HepG2 (cell line): ENCODE results near the gene CADPS. TPM values are rescaled to one million over a fixed set of nuclear protein-coding genes. Genes with fewer than 3 reads are reported as not detected.

Source experiments
- ATAC-seq: fragments of 200-7000 bp; cut with Tn5 transposase; 3 replicates; pipeline ENCODE4 v1.9.1; 2020; ENCODE audit warnings: mild to moderate bottlenecking, moderate library complexity
- BruUV-seq: library from RNA; stranded (reverse); fragments of 400-500 nt; replicated peaks from 2 replicates; lab custom pipeline; 2021; lab: Mats Ljungman, UMichigan
- CTCF ChIA-PET: fragments of 300-600 bp; formaldehyde crosslinking; extraction: SDS; loops from one replicate; lab custom pipeline; 2021; ENCODE audit warnings: low total read pairs, inconsistent platforms, low intra/inter-chr PET ratio; lab: Yijun Ruan, JAX
- POLR2A ChIA-PET: fragments of 350-600 bp; sonication (Branson Sonifier 250); formaldehyde crosslinking; loops from one replicate; lab custom pipeline; 2020; ENCODE audit warnings: antibody characterized with exemption, inconsistent platforms; lab: Yijun Ruan, JAX
- DNase-seq: peaks from one replicate; pipeline ENCODE4 v3.0.0-alpha.2; 2015; ENCODE audit warnings: low spot score
- FAIRE-seq: peaks from 3 replicates; lab custom pipeline; 2011; peaks lifted over from hg19 to GRCh38; lab: Jason Lieb, UNC
- H2AFZ ChIP-seq: one replicate; pipeline ENCODE4 v1.6.1; 2011; ENCODE audit warnings: low read length, inconsistent platforms
- H3K27ac ChIP-seq: fragments of 300-600 bp; 3 replicates; pipeline ENCODE4 v1.8.0; 2011; ENCODE audit warnings: mixed run types, mild to moderate bottlenecking, mixed read lengths, low read length, inconsistent platforms; ENCODE audit not compliant: insufficient read depth; ENCODE audit errors: extremely low read length
- H3K27me3 ChIP-seq, 2 experiments: fragments of 200-600 bp in 1 of 2; 2 replicates in 1 of 2; 3 replicates in 1 of 2; pipeline versions ENCODE4 v1.6.0 to v1.8.0; 2011; ENCODE audit warnings: low read length in 2 of 2, mild to moderate bottlenecking in 2 of 2, moderate library complexity in 2 of 2, inconsistent platforms in 1 of 2; ENCODE audit not compliant: insufficient read depth in 2 of 2, control insufficient read depth in 1 of 2
- H3K36me3 ChIP-seq, 2 experiments: fragments of 200-600 bp in 1 of 2; replicated peaks in 1 of 2; 2 replicates in 1 of 2; 3 replicates in 1 of 2; pipeline versions ENCODE4 v1.5.1 to v1.8.0; 2011; ENCODE audit warnings: low read length in 2 of 2, inconsistent platforms in 1 of 2; ENCODE audit not compliant: insufficient read depth in 2 of 2, control insufficient read depth in 1 of 2
- H3K4me1 ChIP-seq: 2 replicates; pipeline ENCODE4 v1.5.1; 2012; ENCODE audit warnings: low read length, inconsistent platforms; ENCODE audit not compliant: insufficient read depth
- H3K4me2 ChIP-seq: 2 replicates; pipeline ENCODE4 v1.6.0; 2011; ENCODE audit warnings: low read depth, low read length, inconsistent platforms
- H3K4me3 ChIP-seq, 3 experiments: fragments of 200-600 bp in 1 of 3; sonication (generic), shearing (Covaris generic) in 1 of 3; replicated peaks in 1 of 3; 2 replicates each; pipeline ENCODE4 v1.5.1; 2011 to 2016; ENCODE audit warnings: low read length in 3 of 3, inconsistent platforms in 2 of 3, low read depth in 2 of 3, mild to moderate bottlenecking in 2 of 3, control low read depth in 1 of 3, mixed read lengths in 1 of 3; ENCODE audit not compliant: insufficient read depth in 1 of 3
- H3K79me2 ChIP-seq: one replicate; pipeline ENCODE4 v1.6.1; 2011; ENCODE audit warnings: low read length, inconsistent platforms; ENCODE audit not compliant: insufficient read depth
- H3K9ac ChIP-seq: 2 replicates; pipeline ENCODE4 v1.6.0; 2011; ENCODE audit warnings: mild to moderate bottlenecking, low read depth, low read length, inconsistent platforms; ENCODE audit not compliant: insufficient read depth
- H3K9me3 ChIP-seq: 2 replicates; pipeline ENCODE4 v1.5.1; 2012; ENCODE audit warnings: mild to moderate bottlenecking, low read length
- H4K20me1 ChIP-seq: 2 replicates; pipeline ENCODE4 v1.6.0; 2011; ENCODE audit warnings: inconsistent platforms, mild to moderate bottlenecking, low read length, moderate library complexity; ENCODE audit not compliant: insufficient read depth
- CENPT ChIP-seq: sonication (generic); formaldehyde crosslinking; IDR thresholded peaks from 2 replicates; pipeline ENCODE4 v1.8.0; 2022; ENCODE audit warnings: low read depth, mild to moderate bottlenecking, moderate library complexity, missing genetic modification reagents
- CREB1 ChIP-seq, 2 experiments: fragments of 450-650 bp in 1 of 2; IDR thresholded peaks; 2 replicates each; pipeline ENCODE4 v1.6.1; 2016 to 2017; ENCODE audit warnings: control low read depth in 1 of 2, mild to moderate bottlenecking in 1 of 2, missing compliant biosample characterization in 1 of 2, missing genetic modification characterization in 1 of 2
- CTCF ChIP-seq: sonication (generic); formaldehyde crosslinking; IDR thresholded peaks from 2 replicates; pipeline ENCODE4 v1.5.0; 2020; ENCODE audit warnings: mild to moderate bottlenecking, missing genetic modification reagents, moderate library complexity
- DPF2 ChIP-seq: sonication (generic); formaldehyde crosslinking; IDR thresholded peaks from 2 replicates; pipeline ENCODE4 v1.4.0; 2020; ENCODE audit warnings: mild to moderate bottlenecking, low read depth, missing genetic modification reagents, borderline replicate concordance
- ELK4 ChIP-seq: sonication (generic); formaldehyde crosslinking; IDR thresholded peaks from 2 replicates; pipeline ENCODE4 v1.9.0; 2021; ENCODE audit warnings: missing genetic modification reagents, borderline replicate concordance
- FLYWCH1 ChIP-seq: sonication (generic); formaldehyde crosslinking; IDR thresholded peaks from 2 replicates; pipeline ENCODE4 v1.8.1; 2023; ENCODE audit warnings: mild to moderate bottlenecking, missing genetic modification reagents
- GATAD2A ChIP-seq: IDR thresholded peaks from 2 replicates; pipeline ENCODE4 v1.6.1; 2016
- HNF4A ChIP-seq: sonication (generic); formaldehyde crosslinking; IDR thresholded peaks from 2 replicates; pipeline ENCODE4 v1.4.0; 2020; ENCODE audit warnings: missing genetic modification reagents
- HOXA9 ChIP-seq: sonication (generic); formaldehyde crosslinking; IDR thresholded peaks from 2 replicates; pipeline ENCODE4 v1.8.1; 2022; ENCODE audit warnings: missing genetic modification reagents, mild to moderate bottlenecking, moderate library complexity, borderline replicate concordance
- KLF13 ChIP-seq: sonication (generic); formaldehyde crosslinking; IDR thresholded peaks from 2 replicates; pipeline ENCODE4 v1.4.0; 2020; ENCODE audit warnings: mild to moderate bottlenecking, missing genetic modification reagents
- MYNN ChIP-seq: sonication (generic); formaldehyde crosslinking; IDR thresholded peaks from 2 replicates; pipeline ENCODE4 v1.4.0; 2020; ENCODE audit warnings: mild to moderate bottlenecking, low read depth, missing genetic modification reagents
- NCOA1 ChIP-seq: sonication (generic); formaldehyde crosslinking; IDR thresholded peaks from 2 replicates; pipeline ENCODE4 v1.9.0; 2021; ENCODE audit warnings: missing genetic modification reagents
- PAXIP1 ChIP-seq: sonication (generic); formaldehyde crosslinking; conservative IDR thresholded peaks from 2 replicates; pipeline ENCODE4 v1.4.0; 2020; ENCODE audit warnings: mild to moderate bottlenecking, missing genetic modification reagents, moderate library complexity
- SP1 ChIP-seq, 2 experiments: fragments of 450-650 bp in 1 of 2; sonication (generic) in 1 of 2; formaldehyde crosslinking in 1 of 2; IDR thresholded peaks; 2 replicates each; pipeline versions ENCODE4 v1.4.0 to v1.6.1; 2016 to 2020; ENCODE audit warnings: missing genetic modification reagents in 1 of 2
- TSC22D2 ChIP-seq: sonication (generic); formaldehyde crosslinking; IDR thresholded peaks from 2 replicates; pipeline ENCODE4 v1.5.1; 2020; ENCODE audit warnings: missing genetic modification reagents, mild to moderate bottlenecking, borderline replicate concordance
- ZEB1 ChIP-seq: IDR thresholded peaks from 2 replicates; pipeline ENCODE4 v1.6.1; 2012; ENCODE audit warnings: mild to moderate bottlenecking, low read depth, inconsistent platforms; ENCODE audit not compliant: insufficient replicate concordance
- ZSCAN12 ChIP-seq: sonication (generic); formaldehyde crosslinking; IDR thresholded peaks from 2 replicates; pipeline ENCODE4 v1.9.0; 2021; ENCODE audit warnings: mild to moderate bottlenecking, missing genetic modification reagents
- WGBS: methylation state at CpG from one replicate; pipeline ENCODE4 v1.1.6; 2017; ENCODE audit warnings: low lambda C conversion rate; 5-methylcytosine and 5-hydroxymethylcytosine counted together
- in situ Hi-C: cut with HindIII; loops from 2 replicates; pipeline ENCODE4 v1.10.0; 2017; ENCODE audit warnings: low pct_unique_long_range_greater_than_20kb; ENCODE audit not compliant: extremely low pct_ligation_motif_present
- intact Hi-C: fragments of 100-400 bp; cut with micrococcal nuclease; formaldehyde crosslinking; loops from one replicate; pipeline ENCODE4 v1.10.0; 2022; ENCODE audit not compliant: unreplicated experiment
- polyA plus RNA-seq, 8 experiments: library from polyadenylated mRNA; depleted of rRNA in 3 of 8; stranded (reverse) in 7 of 8; unstranded in 1 of 8; fragments of >200 nt; fragmentation: Illumina TruSeq in 4 of 8; extraction: Trizol in 4 of 8; gene quantifications; 2 replicates each; pipeline versions ENCODE4 v1.2.1 to v1.2.3, GENCODE V29; 2011 to 2016; ENCODE audit warnings: low read depth in 4 of 8, missing spikeins in 1 of 8, mixed read lengths in 1 of 8; ENCODE audit not compliant: insufficient read depth in 1 of 8
- total RNA-seq, 5 experiments: library from RNA; depleted of rRNA; stranded (reverse); fragments of >200 nt; fragmentation: Illumina TruSeq; extraction: Trizol; gene quantifications; 2 replicates each; pipeline ENCODE4 v1.2.3, GENCODE V29; 2016; ENCODE audit warnings: low read depth in 1 of 5

CADPS gene
- total and polyA plus RNA-seq, 2 of the 13 experiments (the other 11 are each of a cell fraction or from before 2014, with no cell fraction given): not detected

GRCh38 chr3:62453448-62453847 is 421.8 kb downstream of the CADPS start:
- Histone ChIP-seq H3K4me1 (no peaks in the 10 kb centered on the region), H3K4me3 (no peak overlapping the region), H3K4me2 (no peak overlapping the region), H3K9me3 (no peaks in the 10 kb centered on the region), H3K27me3 (no peaks in the 10 kb centered on the region; a peak in 1 of 5 replicates), H4K20me1 (no peaks in the 10 kb centered on the region), H2AFZ (no peak overlapping the region), H3K79me2 (no peaks in the 10 kb centered on the region), H3K27ac (no peak overlapping the region), H3K9ac (no peak overlapping the region), H3K36me3 (no peaks in the 10 kb centered on the region)
- no peak for TF ChIP-seq DPF2 (CRISPR knock-in tag)
- TF ChIP-seq ZEB1: no peak
- TF ChIP-seq CTCF (CRISPR knock-in tag): no peak
- no peak for TF ChIP-seq HNF4A
- no peak for TF ChIP-seq CREB1 (IDR thresholded peaks at IDR 0.05)
- no peak for TF ChIP-seq CREB1 (CRISPR knock-in tag; IDR thresholded peaks at IDR 0.05)
- TF ChIP-seq PAXIP1 (CRISPR knock-in tag): no peak
- TF ChIP-seq CENPT (CRISPR knock-in tag): no peak
- no peak for TF ChIP-seq ELK4 (CRISPR knock-in tag)
- no peak for TF ChIP-seq HOXA9 (CRISPR knock-in tag)
- TF ChIP-seq TSC22D2: no peak
- no peak for TF ChIP-seq ZSCAN12 (CRISPR knock-in tag)
- no peak for TF ChIP-seq SP1 (IDR thresholded peaks at IDR 0.05)
- TF ChIP-seq SP1 (CRISPR knock-in tag; IDR thresholded peaks at IDR 0.05): no peak
- TF ChIP-seq GATAD2A (CRISPR knock-in tag): no peak
- TF ChIP-seq FLYWCH1 (CRISPR knock-in tag): no peak
- TF ChIP-seq KLF13 (CRISPR knock-in tag): no peak
- TF ChIP-seq MYNN (CRISPR knock-in tag): no peak
- TF ChIP-seq NCOA1 (CRISPR knock-in tag): no peak
- DNase-seq: no peak
- WGBS: 52% methylated on average over 4 of the region's 6 CpGs
- in situ Hi-C loops: no loop called here
- BruUV-seq: no TSS peak
- ATAC-seq: no peak
- ChIA-PET POLR2A (no interaction called here), CTCF (no interaction called here)
- FAIRE-seq: no peak
- intact Hi-C loops: no loop called here
